ENCODE results near the gene ATG7.

The ATG7 gene

DNA sequence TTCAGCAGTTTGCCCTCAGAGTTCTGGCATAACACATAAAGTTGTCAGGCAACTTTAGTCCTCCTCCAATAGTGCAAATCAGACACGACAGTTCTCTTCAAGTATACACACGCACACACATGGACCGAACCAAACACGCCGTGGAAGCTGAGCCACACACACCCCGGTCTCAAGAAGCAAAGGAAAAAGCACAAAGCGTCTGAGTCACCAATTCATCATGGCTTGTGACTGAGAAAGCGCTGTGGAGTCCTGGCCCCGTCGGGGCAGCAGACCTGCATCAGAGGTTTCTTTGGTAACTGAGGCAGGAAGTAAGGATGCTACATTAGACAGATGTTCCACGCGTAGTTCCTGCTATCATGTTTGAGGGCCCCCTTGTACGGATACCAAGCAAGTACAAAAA lies 285.8 kb downstream of the ATG7 start:
- DNase-seq (ENCODE audit: extremely low spot score, insufficient read length, low read depth): no peak

GRCh38 chr3:11558411-11558903 lies 286.3 kb downstream of the ATG7 start:
- FAIRE-seq (no peak), DNase-seq (ENCODE audit: extremely low spot score, insufficient read length, low read depth) (no peak)

More for the DNA sequence above, 285.8 kb downstream of the ATG7 start:
- FAIRE-seq: no peak

- DNase-seq (ENCODE audit: extremely low spot score, insufficient read length, low read depth) (no peak), FAIRE-seq (no peak)
These were observed 287.0 kb downstream of the ATG7 start for GRCh38 chr3:11558918-11559815.

GRCh38 chr3:11559816-11560633 lies 287.8 kb downstream of the ATG7 start:
- no peak for DNase-seq (ENCODE audit: extremely low spot score, insufficient read length, low read depth)
- no peak for FAIRE-seq

- DNase-seq (ENCODE audit: extremely low spot score, insufficient read length, low read depth): no peak
- no peak for FAIRE-seq
These were observed 288.5 kb downstream of the ATG7 start for GRCh38 chr3:11560746-11561145.

GRCh38 chr3:11562277-11562881 lies 290.2 kb downstream of the ATG7 start:
- no peak for FAIRE-seq
- DNase-seq (ENCODE audit: extremely low spot score, insufficient read length, low read depth): no peak

DNA sequence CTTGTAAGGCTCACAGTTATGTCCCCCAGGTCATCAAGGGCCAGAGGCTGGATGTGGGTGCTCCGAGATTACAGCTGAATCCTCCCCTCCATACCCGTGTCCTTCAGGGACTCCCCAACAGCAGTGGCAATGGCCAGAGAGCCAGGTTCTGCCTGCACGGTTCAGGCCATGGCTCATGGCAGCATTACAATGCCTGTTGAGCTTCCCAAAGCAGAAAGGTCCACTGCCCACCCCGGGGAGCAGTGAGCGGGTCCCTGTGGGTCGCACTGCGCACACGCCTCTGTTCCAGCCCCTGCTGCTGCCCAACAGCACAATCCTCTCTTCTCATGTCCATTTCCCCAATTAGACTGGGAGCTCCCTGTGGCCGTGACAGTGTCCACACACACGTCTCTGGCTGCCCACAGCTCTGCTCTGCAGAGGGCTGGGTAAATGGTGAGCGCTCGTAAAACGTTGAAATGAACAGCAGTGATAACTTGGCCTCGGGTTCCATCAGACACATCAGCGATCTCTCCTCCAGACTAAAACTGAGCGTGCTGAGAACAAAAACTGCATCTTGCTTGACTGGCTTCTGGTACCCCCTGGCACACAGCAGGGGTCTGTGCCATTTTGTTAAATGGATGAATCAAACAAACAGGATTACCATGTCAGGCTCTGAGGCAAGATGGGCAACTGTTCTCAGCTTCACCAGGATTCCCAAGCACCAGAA lies 291.1 kb downstream of the ATG7 start:
- DNase-seq (ENCODE audit: extremely low spot score, insufficient read length, low read depth) (no peak), FAIRE-seq (no peak)

DNA sequence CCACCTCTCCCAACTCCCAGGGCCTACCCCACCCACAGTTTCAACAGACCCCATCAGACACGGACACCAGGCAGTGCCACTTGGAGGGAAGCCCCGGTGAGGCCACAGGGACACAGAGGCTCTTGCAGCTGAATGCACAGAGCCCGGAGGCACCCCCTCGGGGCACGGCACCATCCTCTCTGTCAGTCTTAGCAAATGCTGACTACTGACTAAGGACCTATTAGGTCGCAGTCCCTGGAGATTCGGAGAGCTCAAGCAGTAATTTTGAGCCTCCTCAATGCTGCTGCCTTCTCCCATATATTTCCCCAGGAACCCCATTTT lies 291.6 kb downstream of the ATG7 start:
- DNase-seq (ENCODE audit: extremely low spot score, insufficient read length, low read depth): no peak
- no peak for FAIRE-seq

DNA sequence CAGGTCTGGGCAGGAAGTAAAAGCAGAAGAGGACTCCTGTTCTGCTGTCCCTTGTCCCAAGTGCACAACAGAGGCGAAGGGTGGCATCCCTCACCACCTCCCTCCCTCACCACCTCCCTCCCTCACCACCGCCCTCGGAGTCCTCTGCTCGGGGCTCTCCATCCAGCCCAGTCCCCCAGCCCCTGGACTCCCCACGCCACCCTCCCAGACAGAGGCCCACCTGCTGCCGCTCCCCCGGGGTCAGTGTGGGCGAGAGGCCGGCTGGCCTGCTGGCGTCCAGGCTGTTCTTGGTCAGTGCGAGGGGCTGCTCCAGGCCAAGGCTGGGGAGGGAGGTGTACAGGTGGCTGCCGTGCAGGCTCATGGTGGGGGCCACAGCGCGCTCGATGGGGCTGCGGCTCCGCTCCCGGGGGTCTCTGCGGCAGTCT lies 292.4 kb downstream of the ATG7 start:
- no peak for FAIRE-seq

DNA sequence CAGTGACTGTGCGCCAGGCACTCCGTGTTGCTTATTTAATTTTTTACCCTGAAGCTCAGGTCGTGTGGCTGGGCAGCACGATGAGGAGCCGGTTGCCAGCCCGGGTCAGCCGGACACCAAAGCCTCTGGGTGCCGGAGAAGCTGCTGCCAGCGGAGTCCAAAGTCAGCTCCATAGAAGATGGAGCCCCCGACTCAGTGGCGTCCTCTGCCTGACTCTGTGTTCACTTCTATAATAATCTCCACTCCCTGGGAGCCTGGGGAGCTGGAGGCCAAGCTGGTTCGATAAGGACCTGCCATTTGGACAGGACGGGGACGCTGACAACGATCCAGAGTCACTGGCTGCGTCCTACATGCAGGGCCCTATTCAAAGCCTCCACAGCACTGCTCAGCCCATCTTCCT lies 292.9 kb downstream of the ATG7 start:
- DNase-seq (ENCODE audit: extremely low spot score, insufficient read length, low read depth): no peak
- no peak for FAIRE-seq

More for the DNA sequence above, 292.4 kb downstream of the ATG7 start:
- DNase-seq (ENCODE audit: extremely low spot score, insufficient read length, low read depth): no peak

DNA sequence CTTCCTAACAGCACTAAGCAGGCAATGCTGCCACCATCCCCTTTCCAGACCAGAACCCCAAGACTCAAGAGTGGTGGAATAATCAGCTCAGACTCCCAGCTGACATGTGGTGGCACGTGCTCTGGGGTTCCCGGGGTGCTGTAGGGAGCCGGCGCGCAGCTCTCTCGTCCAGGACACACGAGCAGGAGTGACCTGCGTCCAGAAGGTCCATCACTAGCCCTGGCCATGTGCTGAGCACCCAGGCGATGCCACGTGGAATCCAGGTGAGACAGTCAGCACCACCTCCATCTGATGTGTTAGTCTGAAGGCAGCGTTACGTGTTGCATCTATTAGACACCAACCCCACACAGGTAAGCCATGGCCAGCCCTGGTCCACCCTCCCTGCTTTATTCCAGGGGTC lies 293.3 kb downstream of the ATG7 start:
- DNase-seq (ENCODE audit: extremely low spot score, insufficient read length, low read depth): no peak
- FAIRE-seq: no peak

GRCh38 chr3:11565932-11566331 lies 293.7 kb downstream of the ATG7 start:
- no peak for FAIRE-seq

GRCh38 chr3:11566478-11566877 lies 294.3 kb downstream of the ATG7 start:
- FAIRE-seq: no peak
- no peak for DNase-seq (ENCODE audit: extremely low spot score, insufficient read length, low read depth)

More at GRCh38 chr3:11565932-11566331, 293.7 kb downstream of the ATG7 start:
- no peak for DNase-seq (ENCODE audit: extremely low spot score, insufficient read length, low read depth)

GRCh38 chr3:11566916-11567315 lies 294.7 kb downstream of the ATG7 start:
- no peak for FAIRE-seq
- no peak for DNase-seq (ENCODE audit: extremely low spot score, insufficient read length, low read depth)

DNA sequence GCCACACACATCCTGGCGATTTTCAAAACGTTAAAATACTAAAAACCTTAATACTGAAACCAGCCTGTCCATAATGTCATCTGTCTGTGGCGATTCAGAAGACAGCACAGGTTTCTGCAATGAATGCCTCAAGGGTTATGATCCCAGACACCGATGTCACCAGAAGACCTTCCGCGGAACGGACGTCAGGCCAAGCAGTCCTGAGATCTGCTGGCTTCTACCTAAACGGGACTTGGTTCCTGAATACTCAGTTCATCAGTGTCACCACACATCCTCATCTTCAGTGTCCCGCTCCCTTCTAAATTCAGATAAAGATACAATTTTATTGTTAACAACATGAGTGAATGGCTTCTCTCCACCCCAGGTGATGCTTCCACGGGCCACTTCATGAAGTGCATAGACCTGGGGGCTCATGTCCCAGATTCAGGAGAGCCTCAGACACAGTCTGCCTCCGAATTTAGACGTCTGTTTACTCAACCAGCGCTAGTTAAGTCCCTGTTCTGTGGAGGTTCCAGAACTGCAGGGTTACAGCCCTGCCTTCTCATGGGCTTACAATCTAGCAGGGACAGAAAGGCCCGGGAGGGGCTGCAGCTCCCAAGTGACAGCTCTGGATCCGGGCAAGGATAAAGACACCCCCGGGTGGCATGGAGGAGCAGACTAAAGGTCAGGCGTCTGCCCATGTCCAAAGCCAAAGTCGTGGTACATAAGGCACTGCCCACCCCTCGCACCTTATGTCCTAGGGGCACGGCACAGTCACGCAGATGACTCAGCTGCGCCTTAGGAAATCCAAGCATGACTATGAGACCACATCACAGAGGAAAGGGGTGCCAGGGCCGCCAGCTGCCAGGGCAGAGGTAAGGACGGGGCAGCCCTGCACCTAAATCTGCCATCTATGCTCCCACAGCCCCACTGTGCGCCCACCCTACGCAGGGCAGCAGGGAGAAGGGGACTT lies 295.6 kb downstream of the ATG7 start:
- FAIRE-seq (no peak), DNase-seq (ENCODE audit: extremely low spot score, insufficient read length, low read depth) (no peak)

- no peak for FAIRE-seq
- no peak for DNase-seq (ENCODE audit: extremely low spot score, insufficient read length, low read depth)
These were observed 296.4 kb downstream of the ATG7 start for GRCh38 chr3:11568503-11569155.

GRCh38 chr3:11569156-11569741 lies 297.1 kb downstream of the ATG7 start:
- no peak for FAIRE-seq

DNA sequence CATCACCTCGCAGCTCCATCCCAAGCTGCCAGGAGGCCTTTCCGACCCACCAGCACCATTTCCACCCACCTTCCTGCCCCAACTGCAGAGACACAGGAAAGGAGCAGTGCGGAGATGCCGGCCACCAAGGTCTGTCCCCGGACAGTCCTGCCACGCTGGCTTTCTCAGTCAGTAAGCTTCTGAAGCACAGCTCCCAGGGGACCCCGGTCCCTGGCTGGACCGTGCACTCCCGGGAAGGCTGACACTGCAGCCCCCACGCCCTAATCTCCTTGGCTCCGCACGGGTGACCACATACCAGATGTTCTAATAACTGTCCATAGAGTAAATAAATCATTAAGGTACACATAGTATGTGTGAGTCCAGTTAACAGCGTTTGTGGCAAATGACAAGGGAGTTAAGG lies 298.1 kb downstream of the ATG7 start:
- no peak for FAIRE-seq
- no peak for DNase-seq (ENCODE audit: extremely low spot score, insufficient read length, low read depth)

More at GRCh38 chr3:11569156-11569741, 297.1 kb downstream of the ATG7 start:
- DNase-seq (ENCODE audit: extremely low spot score, insufficient read length, low read depth): no peak
